CD4-positive, CD25-positive, alpha-beta regulatory T cell (primary cell): ENCODE measurements around the gene RNF144A. TPM values are rescaled to one million over a fixed set of nuclear protein-coding genes. Genes with fewer than 3 reads are reported as not detected.
A peak's percentile ranks its signal among the peaks of the same experiment; 100 is the strongest.
"Not testable (repeated sequence)": the region's sequence is repeated elsewhere in the genome, so short reads cannot be mapped to it uniquely, and the experiment has no call there.

Source experiments
- ATAC-seq, 2 donors: fragments of 150-1000 bp; cut with Tn5 transposase; one replicate each; pipeline ENCODE4 v1.10.0; 2021; ENCODE audit warnings: low read depth in 2 of 2, moderate number of reproducible peaks in 2 of 2, moderate library complexity in 1 of 2
- DNase-seq, 3 donors: peaks; one replicate each; pipeline versions ENCODE4 v3.0.0 to v3.0.0-alpha.2; 2012 to 2022; ENCODE audit warnings: mixed read lengths in 1 of 3
- H3K27ac ChIP-seq: one replicate; pipeline ENCODE4 v1.7.0; 2013; ENCODE audit warnings: mild to moderate bottlenecking, low read length; ENCODE audit not compliant: insufficient read depth, poor library complexity, severe bottlenecking
- H3K27me3 ChIP-seq: one replicate; pipeline ENCODE4 v1.7.0; 2013; ENCODE audit warnings: low read length; ENCODE audit not compliant: control insufficient read depth, insufficient read depth
- H3K36me3 ChIP-seq: one replicate; pipeline ENCODE4 v1.7.0; 2013; ENCODE audit warnings: mild to moderate bottlenecking, low read length, moderate library complexity; ENCODE audit not compliant: control insufficient read depth, insufficient read depth
- H3K4me1 ChIP-seq: 2 replicates; pipeline ENCODE4 v1.7.0; 2013; ENCODE audit warnings: mild to moderate bottlenecking, low read length; ENCODE audit not compliant: insufficient read depth, control insufficient read depth, poor library complexity, severe bottlenecking
- H3K4me3 ChIP-seq: one replicate; pipeline ENCODE4 v1.7.0; 2013; ENCODE audit warnings: low read depth, mild to moderate bottlenecking, low read length, moderate library complexity
- H3K9me3 ChIP-seq, 2 experiments: 1 replicate in 1 of 2; 2 replicates in 1 of 2; pipeline ENCODE4 v1.7.0; 2013; ENCODE audit warnings: low read length in 2 of 2, mild to moderate bottlenecking in 1 of 2, moderate library complexity in 1 of 2; ENCODE audit not compliant: control insufficient read depth in 2 of 2
- H3K27ac Mint-ChIP-seq, 3 donors: one replicate each; pipeline ENCODE4 v1.8.0; 2020 to 2022; ENCODE audit warnings: mild to moderate bottlenecking in 3 of 3, mixed read lengths in 3 of 3, moderate library complexity in 2 of 3
- H3K27me3 Mint-ChIP-seq: one replicate; pipeline ENCODE4 v1.8.0; 2022; ENCODE audit warnings: mild to moderate bottlenecking, mixed read lengths
- H3K36me3 Mint-ChIP-seq: one replicate; pipeline ENCODE4 v1.8.0; 2020; ENCODE audit warnings: mixed read lengths
- H3K4me1 Mint-ChIP-seq, 4 donors: one replicate each; pipeline ENCODE4 v1.8.0; 2020 to 2022; ENCODE audit warnings: mixed read lengths in 4 of 4, mild to moderate bottlenecking in 1 of 4
- H3K4me3 Mint-ChIP-seq, 4 donors: one replicate each; pipeline ENCODE4 v1.8.0; 2020 to 2022; ENCODE audit warnings: mild to moderate bottlenecking in 4 of 4, mixed read lengths in 4 of 4, moderate library complexity in 3 of 4
- H3K9me3 Mint-ChIP-seq, 7 donors: one replicate each; pipeline ENCODE4 v1.8.0; 2020 to 2022; ENCODE audit warnings: mixed read lengths in 7 of 7, mild to moderate bottlenecking in 3 of 7, moderate library complexity in 2 of 7
- polyA plus RNA-seq, 4 donors: library from polyadenylated mRNA; unstranded; fragments of 300-500 nt; fragmentation: Illumina TruSeq; gene quantifications; one replicate each; pipeline ENCODE4 v1.2.3, GENCODE V29; 2021
- total RNA-seq: library from RNA; stranded (reverse); gene quantifications from one replicate; pipeline ENCODE4 v1.2.3, GENCODE V29; 2022

The RNF144A gene
- total and polyA plus RNA-seq, 5 donors from 2014 or later: 4.8 to 11.4 (median 8.3) TPM

GRCh38 chr2:6992794-6993228 lies 75.6 kb downstream of the RNF144A start:
- H3K4me3 Mint-ChIP-seq: no peak overlapping the region
- peaks cover 27% of the 10 kb centered on the region for H3K36me3 Mint-ChIP-seq
- H3K36me3 ChIP-seq: no peaks in the 10 kb centered on the region
- peaks cover 0 to 3% of the 10 kb centered on the region in 2 experiments for H3K9me3 ChIP-seq
- H3K27me3 Mint-ChIP-seq: no peaks in the 10 kb centered on the region
- no peak for ATAC-seq
- DNase-seq: no peak
- H3K27ac Mint-ChIP-seq: peak overlapping the region in 1 of 3 donors; percentile 35
- no peaks in the 10 kb centered on the region for H3K4me1 ChIP-seq
- H3K9me3 Mint-ChIP-seq: peaks cover 0 to 3% (median 0%) of the 10 kb centered on the region in 7 donors
- H3K27ac ChIP-seq: no peak overlapping the region
- H3K4me1 Mint-ChIP-seq: peaks cover 0 to 12% (median 6%) of the 10 kb centered on the region in 4 donors
- no peak overlapping the region for H3K4me3 ChIP-seq
- H3K27me3 ChIP-seq: no peaks in the 10 kb centered on the region

DNA sequence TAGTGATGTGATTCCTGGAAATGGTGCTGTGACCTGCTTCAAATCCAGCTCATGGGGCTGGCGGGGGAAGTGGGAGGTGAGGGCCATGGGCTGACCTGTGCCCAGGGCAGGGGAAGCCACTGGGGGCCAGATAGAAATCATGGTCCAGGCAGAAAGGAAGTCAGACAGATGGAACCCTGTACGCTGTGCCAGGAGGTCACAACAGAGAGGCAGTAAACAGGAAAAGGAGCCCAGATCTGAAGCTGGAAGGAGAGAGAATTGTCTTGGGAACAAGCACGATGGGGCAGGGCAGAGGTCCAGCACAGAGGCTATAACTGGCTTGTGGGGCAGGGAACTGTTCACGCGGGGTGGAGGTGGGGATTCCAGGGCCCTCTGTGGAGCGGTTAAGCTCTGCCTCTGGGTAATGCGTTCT lies 76.0 kb downstream of the RNF144A start:
- H3K4me1 Mint-ChIP-seq: peaks cover 0 to 12% (median 6%) of the 10 kb centered on the region in 4 donors
- H3K27ac Mint-ChIP-seq: peak overlapping the region in 1 of 3 donors; percentile 35
- H3K27me3 Mint-ChIP-seq: no peaks in the 10 kb centered on the region
- no peaks in the 10 kb centered on the region for H3K27me3 ChIP-seq
- H3K4me3 Mint-ChIP-seq: no peak overlapping the region
- no peaks in the 10 kb centered on the region for H3K4me1 ChIP-seq
- H3K36me3 Mint-ChIP-seq: peaks cover 27% of the 10 kb centered on the region
- ATAC-seq (no peak), DNase-seq (no peak)
- no peaks in the 10 kb centered on the region for H3K36me3 ChIP-seq
- peaks cover 0 to 3% of the 10 kb centered on the region in 2 experiments for H3K9me3 ChIP-seq
- no peak overlapping the region for H3K4me3 ChIP-seq
- H3K9me3 Mint-ChIP-seq: peaks cover 0 to 3% (median 0%) of the 10 kb centered on the region in 7 donors
- H3K27ac ChIP-seq: no peak overlapping the region

- no peak overlapping the region for H3K27ac ChIP-seq
- no peak overlapping the region for H3K4me3 ChIP-seq
- no peaks in the 10 kb centered on the region for H3K4me1 ChIP-seq
- H3K4me3 Mint-ChIP-seq: no peak overlapping the region
- H3K36me3 ChIP-seq: no peaks in the 10 kb centered on the region
- no peaks in the 10 kb centered on the region for H3K27me3 ChIP-seq
- peaks cover 27% of the 10 kb centered on the region for H3K36me3 Mint-ChIP-seq
- H3K27ac Mint-ChIP-seq: no peak overlapping the region
- no peaks in the 10 kb centered on the region for H3K27me3 Mint-ChIP-seq
- no peak for DNase-seq
- H3K4me1 Mint-ChIP-seq: peaks cover 0 to 12% (median 6%) of the 10 kb centered on the region in 4 donors
- H3K9me3 ChIP-seq: peaks cover 0 to 3% of the 10 kb centered on the region in 2 experiments
- H3K9me3 Mint-ChIP-seq: peaks cover 0 to 3% (median 0%) of the 10 kb centered on the region in 7 donors
- ATAC-seq: no peak
These were observed 76.7 kb downstream of the RNF144A start for GRCh38 chr2:6993936-6994335.

DNA sequence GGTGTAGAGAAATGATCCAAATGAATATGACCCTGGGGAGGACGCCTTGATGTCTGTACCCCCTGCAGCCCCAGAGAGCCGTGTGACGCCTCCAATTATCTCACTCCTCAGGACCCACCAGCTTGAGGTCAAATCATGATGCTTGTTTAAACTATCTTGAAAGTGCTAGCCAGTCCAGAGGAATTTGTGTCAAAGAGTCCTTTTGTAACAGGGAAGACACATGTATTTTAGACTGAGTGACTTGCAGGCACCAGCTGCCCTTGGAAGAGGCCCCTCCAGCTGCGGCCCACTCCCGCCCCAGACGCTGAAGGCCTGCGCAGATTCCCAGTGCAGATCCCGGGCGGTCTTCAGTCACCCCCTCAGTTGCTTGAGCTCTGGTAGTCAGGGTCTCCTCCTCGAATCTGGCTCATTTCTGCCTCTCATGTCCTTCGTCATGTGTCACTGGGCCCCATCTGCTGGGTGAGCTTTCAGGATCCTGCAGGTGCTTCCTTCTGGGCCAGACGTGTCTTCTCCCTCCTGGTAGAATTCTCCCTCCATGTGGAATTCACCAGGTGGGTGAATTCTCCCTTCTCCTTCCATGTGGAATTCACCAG lies 77.4 kb downstream of the RNF144A start:
- Histone ChIP-seq H3K27ac (no peak overlapping the region), H3K4me3 (no peak overlapping the region), H3K27me3 (no peaks in the 10 kb centered on the region), H3K36me3 (no peaks in the 10 kb centered on the region), H3K9me3 (peaks cover 0 to 3% of the 10 kb centered on the region in 2 experiments), H3K4me1 (no peaks in the 10 kb centered on the region)
- peaks cover 0 to 17% (median 6%) of the 10 kb centered on the region in 4 donors for H3K4me1 Mint-ChIP-seq
- no peak overlapping the region for H3K27ac Mint-ChIP-seq
- DNase-seq (no peak), ATAC-seq (no peak)
- H3K9me3 Mint-ChIP-seq: peaks cover 0 to 3% (median 0%) of the 10 kb centered on the region in 7 donors
- H3K27me3 Mint-ChIP-seq: no peaks in the 10 kb centered on the region
- peaks cover 23% of the 10 kb centered on the region for H3K36me3 Mint-ChIP-seq
- H3K4me3 Mint-ChIP-seq: no peak overlapping the region

GRCh38 chr2:6995391-6996097 lies 78.3 kb downstream of the RNF144A start:
- H3K9me3 ChIP-seq: peaks cover 0 to 3% of the 10 kb centered on the region in 2 experiments
- H3K4me1 ChIP-seq: no peaks in the 10 kb centered on the region
- Mint-ChIP-seq H3K36me3 (peaks cover 17% of the 10 kb centered on the region), H3K4me3 (no peak overlapping the region), H3K27me3 (no peaks in the 10 kb centered on the region), H3K4me1 (peaks cover 0 to 19% (median 6%) of the 10 kb centered on the region in 4 donors), H3K9me3 (peaks cover 0 to 2% (median 0%) of the 10 kb centered on the region in 7 donors), H3K27ac (peak overlapping the region in 1 of 3 donors; percentile 75)
- DNase-seq: no peak
- no peaks in the 10 kb centered on the region for H3K36me3 ChIP-seq
- ATAC-seq: no peak
- H3K27me3 ChIP-seq: no peaks in the 10 kb centered on the region
- H3K4me3 ChIP-seq: no peak overlapping the region
- H3K27ac ChIP-seq: no peak overlapping the region

GRCh38 chr2:6999211-6999877 lies 82.1 kb downstream of the RNF144A start:
- no peak for DNase-seq
- H3K27ac ChIP-seq: no peak overlapping the region

GRCh38 chr2:7001395-7001794 lies 84.2 kb downstream of the RNF144A start:
- not testable (repeated sequence) for H3K36me3 ChIP-seq, ATAC-seq, H3K27ac Mint-ChIP-seq, DNase-seq, H3K4me3 ChIP-seq, H3K4me1 ChIP-seq, H3K27me3 ChIP-seq, H3K9me3 ChIP-seq, H3K9me3 Mint-ChIP-seq, H3K4me3 Mint-ChIP-seq, H3K27ac ChIP-seq, H3K27me3 Mint-ChIP-seq
- peaks cover 0 to 21% (median 9%) of the 10 kb centered on the region in 4 donors for H3K4me1 Mint-ChIP-seq
- H3K36me3 Mint-ChIP-seq: peaks cover 10% of the 10 kb centered on the region

More at GRCh38 chr2:6999211-6999877, 82.1 kb downstream of the RNF144A start:
- peaks cover 7% of the 10 kb centered on the region for H3K36me3 Mint-ChIP-seq
- Histone ChIP-seq H3K36me3 (no peaks in the 10 kb centered on the region), H3K4me3 (no peak overlapping the region), H3K4me1 (no peaks in the 10 kb centered on the region), H3K27me3 (no peaks in the 10 kb centered on the region), H3K9me3 (no peaks in the 10 kb centered on the region)
- peaks cover 0 to 18% (median 9%) of the 10 kb centered on the region in 4 donors for H3K4me1 Mint-ChIP-seq
- no peak for ATAC-seq
- no peak overlapping the region for H3K4me3 Mint-ChIP-seq
- peak overlapping the region in 1 of 3 donors; percentile 22 for H3K27ac Mint-ChIP-seq
- H3K9me3 Mint-ChIP-seq: no peaks in the 10 kb centered on the region
- H3K27me3 Mint-ChIP-seq: no peaks in the 10 kb centered on the region
